Prostate gland (tissue), 2 donors: ENCODE measurements around the gene PPP1R7.

Experiments
- POLR2AphosphoS5 ChIP-seq: sonication (generic); formaldehyde crosslinking; IDR thresholded peaks from one replicate; pipeline ENCODE4 v1.6.1; 2017; ENCODE audit warnings: antibody characterized with exemption
- TF ChIP-seq, protein P1 (sequence below), 4 experiments: fragments of 200-600 bp in 2 of 4; fragments of 450-650 bp in 2 of 4; sonication (generic) in 2 of 4; IDR thresholded peaks; 1 replicate in 3 of 4; 2 replicates in 1 of 4; pipeline ENCODE4 v1.5.1; 2016 to 2019; ENCODE audit warnings: antibody characterized with exemption in 4 of 4, mild to moderate bottlenecking in 2 of 4, moderate library complexity in 2 of 4

DNA sequence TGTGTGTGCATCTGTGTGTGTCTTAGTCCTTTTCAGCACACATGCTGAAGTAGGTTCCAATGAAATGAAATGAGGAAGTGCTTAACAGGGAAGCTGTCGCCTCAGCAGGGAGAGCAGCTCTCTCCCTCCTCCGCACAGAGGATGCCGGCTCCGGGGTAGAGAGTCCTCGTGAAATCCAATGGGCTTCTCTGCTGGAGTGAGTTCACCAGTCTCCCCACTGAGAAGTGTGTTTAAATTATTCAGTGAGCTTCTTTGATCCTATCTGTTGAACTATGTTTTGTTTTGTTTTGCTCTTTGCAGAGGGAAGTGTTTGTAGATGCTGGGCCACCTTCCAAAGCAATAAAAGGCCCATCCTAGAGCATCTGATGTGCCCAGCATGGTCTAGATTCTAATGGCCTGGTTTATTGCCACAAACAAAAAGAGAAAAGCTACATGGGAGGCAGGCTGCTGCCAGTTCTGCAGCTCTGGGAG is 6.7 kb downstream of the PPP1R7 start:
- TF ChIP-seq POLR2AphosphoS5 = peak; percentile 71
- TF ChIP-seq, protein P1, sequence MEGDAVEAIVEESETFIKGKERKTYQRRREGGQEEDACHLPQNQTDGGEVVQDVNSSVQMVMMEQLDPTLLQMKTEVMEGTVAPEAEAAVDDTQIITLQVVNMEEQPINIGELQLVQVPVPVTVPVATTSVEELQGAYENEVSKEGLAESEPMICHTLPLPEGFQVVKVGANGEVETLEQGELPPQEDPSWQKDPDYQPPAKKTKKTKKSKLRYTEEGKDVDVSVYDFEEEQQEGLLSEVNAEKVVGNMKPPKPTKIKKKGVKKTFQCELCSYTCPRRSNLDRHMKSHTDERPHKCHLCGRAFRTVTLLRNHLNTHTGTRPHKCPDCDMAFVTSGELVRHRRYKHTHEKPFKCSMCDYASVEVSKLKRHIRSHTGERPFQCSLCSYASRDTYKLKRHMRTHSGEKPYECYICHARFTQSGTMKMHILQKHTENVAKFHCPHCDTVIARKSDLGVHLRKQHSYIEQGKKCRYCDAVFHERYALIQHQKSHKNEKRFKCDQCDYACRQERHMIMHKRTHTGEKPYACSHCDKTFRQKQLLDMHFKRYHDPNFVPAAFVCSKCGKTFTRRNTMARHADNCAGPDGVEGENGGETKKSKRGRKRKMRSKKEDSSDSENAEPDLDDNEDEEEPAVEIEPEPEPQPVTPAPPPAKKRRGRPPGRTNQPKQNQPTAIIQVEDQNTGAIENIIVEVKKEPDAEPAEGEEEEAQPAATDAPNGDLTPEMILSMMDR (IDR thresholded peaks at IDR 0.05) = no peak
